Astrocyte of the cerebellum (primary cell): Measurements from ENCODE around the gene USP16.
"Not testable (repeated sequence)": the region's sequence is repeated elsewhere in the genome, so short reads cannot be mapped to it uniquely, and the experiment has no call there.

Experiments
- DNase-seq: peaks from one replicate; pipeline ENCODE4 v3.0.0-alpha.2; 2011; ENCODE audit warnings: low read depth
- H3K4me3 ChIP-seq: 2 replicates; pipeline ENCODE4 v1.5.1; 2011; ENCODE audit warnings: mild to moderate bottlenecking, low read depth, low read length, moderate library complexity
- CTCF ChIP-seq: IDR thresholded peaks from 2 replicates; pipeline ENCODE4 v1.5.1; 2012; ENCODE audit warnings: low read length, low read depth, moderate library complexity, mild to moderate bottlenecking; ENCODE audit errors: missing control alignments
- in situ Hi-C: cut with HindIII; loops from 2 replicates; pipeline ENCODE4 v1.10.0; 2017; ENCODE audit warnings: low sequenced_read_pairs

The USP16 gene

GRCh38 chr21:29024474-29025327 is at the start of gene USP16:
USP16 (plus strand) TSS chr21:29024668; CDS start chr21:29027914, 3,246 bp downstream.
- H3K4me3 ChIP-seq: peak within 1 kb of the TSS; percentile 55
- in situ Hi-C loops: no loop called here
- peak; percentile 11 for TF ChIP-seq CTCF
- peak; percentile 98 for DNase-seq

GRCh38 chr21:28975397-28975796 is 49.1 kb upstream of the USP16 start:
- H3K4me3 ChIP-seq: no peak overlapping the region
- in situ Hi-C loops: no loop called here
- no peak for TF ChIP-seq CTCF
- DNase-seq: no peak

GRCh38 chr21:28979092-28979491 is 45.4 kb upstream of the USP16 start:
- no peak for DNase-seq
- in situ Hi-C loops: no loop called here
- no peak for TF ChIP-seq CTCF
- H3K4me3 ChIP-seq: no peak overlapping the region

GRCh38 chr21:28982637-28983036 is 41.8 kb upstream of the USP16 start:
- in situ Hi-C loops: no loop called here

GRCh38 chr21:28986677-28987076 is 37.8 kb upstream of the USP16 start:
- no peak for DNase-seq
- in situ Hi-C loops: no loop called here
- H3K4me3 ChIP-seq: no peak overlapping the region
- TF ChIP-seq CTCF: no peak

More at GRCh38 chr21:28982637-28983036, 41.8 kb upstream of the USP16 start:
- no peak overlapping the region for H3K4me3 ChIP-seq
- DNase-seq: no peak
- no peak for TF ChIP-seq CTCF

- H3K4me3 ChIP-seq, DNase-seq, in situ Hi-C loops: not testable (repeated sequence)
These were observed 36.3 kb upstream of the USP16 start for GRCh38 chr21:28988146-28988545.

- in situ Hi-C loops: no loop called here
- no peak for TF ChIP-seq CTCF
- peak overlapping the region; percentile 84 for H3K4me3 ChIP-seq
- DNase-seq: no peak
These were observed 32.5 kb upstream of the USP16 start for GRCh38 chr21:28991861-28992525.
